Stimulated activated CD8-positive, alpha-beta memory T cell treated with anti-CD3 and anti-CD28 coated beads, Interleukin-2, amount 100 ng/mL, for 48 hours (primary cell): Measurements from ENCODE around the gene TCF7.

ENCODE experiments used
- DNase-seq, 2 donors: peaks; one replicate each; pipeline ENCODE4 v3.0.0-alpha.2; 2020; ENCODE audit warnings: low read depth in 2 of 2

TCF7 gene

DNA sequence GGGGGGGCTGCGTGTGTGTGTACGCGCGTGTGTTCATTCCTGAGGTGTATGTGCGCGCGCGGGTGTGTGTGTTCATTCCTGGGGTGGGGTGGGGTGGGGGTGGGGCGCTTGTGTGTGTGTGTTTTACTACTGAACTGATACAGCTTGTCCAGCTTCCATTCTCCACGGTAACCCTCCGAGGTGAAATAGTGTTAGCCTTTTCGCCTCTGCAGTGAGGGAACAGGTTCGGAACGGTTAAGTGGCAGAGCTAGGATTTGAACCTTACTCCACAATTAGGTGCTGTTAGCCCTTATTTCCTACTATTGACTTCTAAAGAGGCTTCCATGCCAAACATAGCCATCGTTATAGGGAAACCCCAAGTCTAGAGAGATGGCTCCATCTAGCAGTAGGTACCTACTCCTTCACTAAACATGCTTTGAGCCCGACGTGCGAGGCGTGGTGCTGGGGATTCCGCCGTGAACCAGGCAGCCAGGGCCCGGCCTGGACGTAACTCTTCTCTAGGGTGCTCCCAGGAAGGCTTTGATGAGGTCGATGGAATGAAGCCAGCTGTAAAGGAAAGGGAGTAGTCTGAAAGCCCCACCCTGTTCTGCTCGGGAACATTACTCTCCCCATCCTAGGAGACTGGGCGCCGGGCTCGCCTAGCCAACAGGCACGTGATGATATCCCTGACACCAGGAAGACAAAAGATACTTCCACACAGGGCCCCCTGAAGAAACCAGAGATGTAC lies 63.1 kb downstream of the TCF7 start:
- DNase-seq, result no peak

DNA sequence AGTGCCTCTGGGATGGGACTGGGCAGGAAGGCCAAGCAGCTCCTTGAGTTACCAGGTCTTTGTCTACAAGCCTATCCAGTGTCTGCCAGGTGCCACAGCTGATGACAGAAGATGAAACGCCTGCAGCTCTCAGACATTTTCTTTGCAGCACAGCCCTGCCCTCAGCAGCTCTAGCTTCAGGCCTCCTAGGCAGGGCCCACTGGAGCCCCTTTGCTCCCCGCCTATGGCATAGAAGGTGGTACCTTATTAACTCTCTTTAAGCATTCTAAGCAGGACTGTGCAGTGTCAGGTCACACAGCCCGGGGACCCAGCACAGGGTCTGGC lies 63.6 kb downstream of the TCF7 start:
- DNase-seq, result no peak

DNA sequence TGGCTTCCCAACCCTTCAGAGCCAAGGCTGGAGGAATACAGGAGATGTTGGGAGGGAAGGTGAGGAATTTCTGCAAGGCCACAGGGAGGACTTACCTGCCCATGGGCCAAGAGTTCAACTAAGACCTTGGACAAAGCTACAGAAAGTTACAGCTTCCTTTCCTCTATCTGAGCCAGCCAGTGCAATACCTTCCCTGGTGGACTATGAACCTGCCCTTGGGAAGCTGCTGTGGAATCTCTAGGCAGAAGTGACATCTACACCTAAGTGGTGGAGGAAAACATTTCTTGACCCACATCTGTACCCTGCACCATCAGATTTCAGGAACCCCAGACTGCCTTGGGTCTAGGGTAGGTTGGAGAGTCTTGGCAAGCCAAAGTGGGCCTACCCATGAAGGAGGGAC lies 69.0 kb downstream of the TCF7 start:
- no peak for DNase-seq

DNA sequence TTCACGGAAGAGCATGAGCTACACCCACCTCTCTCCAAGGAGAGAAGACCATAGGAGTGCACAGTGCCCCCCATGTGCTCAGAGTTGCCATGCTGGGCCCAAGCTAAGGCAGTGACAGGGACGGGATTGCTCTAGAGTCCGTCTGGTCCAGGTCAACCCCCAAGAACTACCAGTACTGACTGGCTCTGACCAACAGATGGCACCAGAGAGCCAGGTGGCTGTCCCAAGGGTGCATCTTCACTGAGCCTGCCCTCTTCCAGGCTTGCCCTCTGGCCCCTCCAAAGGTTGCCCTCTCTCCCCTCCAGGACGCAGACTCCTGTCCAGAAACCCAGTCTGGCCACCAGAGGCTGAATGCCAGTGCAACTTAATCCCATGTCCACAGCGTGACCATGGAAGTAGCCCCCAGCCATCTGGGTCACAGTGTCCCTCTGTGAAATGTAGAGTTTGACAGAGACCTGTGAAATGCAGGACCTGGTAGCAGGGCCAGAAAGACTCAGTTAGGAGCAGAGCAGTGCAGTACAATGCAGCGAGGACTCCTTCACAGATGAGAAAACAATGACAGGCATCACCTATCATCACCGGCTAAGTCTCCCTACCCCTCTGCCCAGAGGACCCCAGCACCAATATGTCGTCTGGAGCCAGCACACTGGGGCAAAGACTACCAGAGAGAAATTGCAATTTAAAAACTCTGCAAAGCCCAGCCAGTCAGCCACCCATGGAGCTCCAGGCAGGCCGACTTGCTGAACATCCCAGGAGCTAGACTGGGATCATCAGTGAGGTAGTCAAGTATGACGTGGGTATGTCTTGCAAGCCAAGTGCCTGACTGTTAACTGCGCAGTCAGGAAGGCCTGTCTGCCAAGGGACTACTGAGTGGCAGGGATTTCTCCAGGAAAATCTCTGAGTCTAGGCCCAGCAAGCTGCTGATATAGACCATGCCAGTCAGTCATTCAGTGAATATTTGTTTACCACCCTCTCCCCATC lies 70.0 kb downstream of the TCF7 start:
- DNase-seq, result peak; percentile 59 to 66

DNA sequence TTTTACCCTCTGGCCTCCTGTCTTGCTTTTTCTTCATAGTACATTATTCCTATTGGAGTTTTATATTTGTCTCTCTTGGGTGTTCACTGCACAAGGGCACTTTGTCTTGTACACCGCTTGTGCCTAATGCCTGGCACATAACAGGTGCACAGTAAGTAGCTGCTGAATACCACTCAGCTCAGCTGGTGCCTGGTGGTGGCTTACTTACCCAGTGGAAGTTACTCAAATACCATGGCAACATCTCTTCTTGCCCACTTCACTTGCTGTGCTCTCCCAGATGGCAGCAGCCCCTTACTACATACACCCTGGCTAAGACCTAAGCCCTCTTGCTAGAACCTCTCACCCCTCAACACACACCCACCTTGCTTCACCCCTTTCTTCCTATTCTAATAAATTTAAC lies 73.6 kb downstream of the TCF7 start:
- no peak for DNase-seq

DNA sequence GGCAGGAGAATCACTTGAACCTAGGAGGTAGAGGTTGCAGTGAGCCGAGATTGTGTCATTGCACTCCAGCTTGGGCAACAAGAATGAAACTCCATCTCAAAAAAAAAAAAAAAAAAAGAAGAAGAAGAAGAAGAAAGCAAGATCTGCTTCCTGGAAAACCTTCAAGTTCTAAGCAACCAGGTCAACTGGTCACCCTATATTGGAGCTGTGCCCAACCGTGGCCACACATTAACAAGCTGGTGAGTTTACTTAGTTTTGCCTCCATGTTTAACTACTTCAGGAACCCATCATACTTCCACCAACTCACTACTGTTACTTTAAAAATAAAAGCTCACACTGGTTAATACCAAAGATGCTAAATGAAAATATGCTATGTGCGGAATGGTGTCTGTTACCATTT lies 74.5 kb downstream of the TCF7 start:
- DNase-seq, result no peak

DNA sequence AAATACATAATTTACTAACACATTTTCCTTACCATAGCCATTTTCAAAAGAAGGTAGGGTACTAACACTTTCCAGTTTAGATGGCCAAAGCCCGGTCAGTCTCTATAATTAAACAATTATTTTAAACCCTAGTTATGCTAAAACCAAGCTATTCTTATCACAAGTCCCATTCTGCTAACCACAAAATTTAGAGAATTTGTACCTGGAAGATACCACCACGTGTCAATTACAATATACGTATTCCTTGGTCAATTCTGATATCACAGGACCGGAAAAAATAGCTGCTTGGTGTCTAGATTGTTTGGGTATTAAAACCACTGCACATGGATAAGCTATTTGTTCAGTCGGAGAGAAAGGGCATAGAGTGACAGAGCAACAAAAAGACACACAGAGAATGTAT lies 81.2 kb downstream of the TCF7 start:
- no peak for DNase-seq
